DOHH2 (cell line): Measurements from ENCODE around the gene PAOX.

ENCODE experiments used
- H3F3A ChIP-seq: fragments of 200-600 bp; sonication (generic), shearing (Covaris generic); 2 replicates; pipeline ENCODE4 v1.6.0; 2016; ENCODE audit warnings: antibody characterized with exemption, mild to moderate bottlenecking; ENCODE audit not compliant: control insufficient read depth, insufficient read depth
- H3K27ac ChIP-seq: fragments of 200-600 bp; sonication (generic); 2 replicates; pipeline ENCODE4 v1.5.1; 2014; ENCODE audit warnings: low read depth, mild to moderate bottlenecking, low read length, moderate library complexity
- H3K27me3 ChIP-seq: fragments of 200-600 bp; sonication (generic); 2 replicates; pipeline ENCODE4 v1.6.1; 2014; ENCODE audit warnings: mild to moderate bottlenecking, low read length, mixed read lengths; ENCODE audit not compliant: control insufficient read depth
- H3K36me3 ChIP-seq: fragments of 200-600 bp; sonication (generic); 2 replicates; pipeline ENCODE4 v1.6.1; 2014; ENCODE audit warnings: mild to moderate bottlenecking, low read length, moderate library complexity, mixed read lengths; ENCODE audit not compliant: control insufficient read depth
- H3K4me1 ChIP-seq: fragments of 200-600 bp; sonication (generic); 2 replicates; pipeline ENCODE4 v1.6.1; 2014; ENCODE audit warnings: mild to moderate bottlenecking, low read length, mixed read lengths; ENCODE audit not compliant: control insufficient read depth
- H3K4me2 ChIP-seq: fragments of 200-600 bp; sonication (generic); 2 replicates; pipeline ENCODE4 v1.6.0; 2014; ENCODE audit warnings: mild to moderate bottlenecking, low read length, moderate library complexity
- H3K4me3 ChIP-seq: fragments of 200-600 bp; sonication (generic); 2 replicates; pipeline ENCODE4 v1.5.1; 2014; ENCODE audit warnings: mild to moderate bottlenecking, low read length, mixed read lengths
- H3K79me2 ChIP-seq: fragments of 200-600 bp; sonication (generic); 2 replicates; pipeline ENCODE4 v1.6.1; 2014; ENCODE audit warnings: mild to moderate bottlenecking, low read length, mixed read lengths; ENCODE audit not compliant: control insufficient read depth
- H3K9me2 ChIP-seq: fragments of 200-600 bp; sonication (generic); replicated peaks from 2 replicates; pipeline ENCODE4 v1.6.1; 2014; ENCODE audit warnings: mild to moderate bottlenecking, low read length, mixed read lengths; ENCODE audit not compliant: control insufficient read depth
- H3K9me3 ChIP-seq: fragments of 200-600 bp; sonication (generic); 2 replicates; pipeline ENCODE4 v1.6.1; 2014; ENCODE audit warnings: antibody characterized with exemption, low read length, mixed read lengths; ENCODE audit not compliant: control insufficient read depth, insufficient read depth
- H4K20me1 ChIP-seq: fragments of 200-600 bp; sonication (generic); 2 replicates; pipeline ENCODE4 v1.6.0; 2014; ENCODE audit warnings: low read depth, mild to moderate bottlenecking, antibody characterized with exemption, low read length, moderate library complexity; ENCODE audit not compliant: control insufficient read depth, insufficient read depth
- CTCF ChIP-seq: fragments of 200-600 bp; sonication (generic); IDR thresholded peaks from one replicate; pipeline ENCODE4 v1.5.1; 2014; ENCODE audit warnings: antibody characterized with exemption, mild to moderate bottlenecking, low read depth, low read length; ENCODE audit not compliant: poor library complexity, severe bottlenecking
- EZH2phosphoT487 ChIP-seq: fragments of 200-600 bp; sonication (generic); IDR thresholded peaks from 2 replicates; pipeline ENCODE4 v1.6.1; 2017; ENCODE audit warnings: borderline replicate concordance, mild to moderate bottlenecking, antibody characterized with exemption, low read length, moderate library complexity, mixed read lengths

The PAOX gene

GRCh38 chr10:133347710-133348517 is 31.1 kb upstream of the PAOX start:
- Histone ChIP-seq H3K9me3 (no peaks in the 10 kb centered on the region), H4K20me1 (no peaks in the 10 kb centered on the region), H3K27ac (no peak overlapping the region), H3F3A (no peaks in the 10 kb centered on the region), H3K4me1 (no peaks in the 10 kb centered on the region; the same call in 1 of the 2 replicates), H3K27me3 (no peaks in the 10 kb centered on the region), H3K36me3 (no peaks in the 10 kb centered on the region), H3K79me2 (no peaks in the 10 kb centered on the region), H3K9me2 (no peaks in the 10 kb centered on the region), H3K4me3 (no peak overlapping the region), H3K4me2 (no peak overlapping the region)
- TF ChIP-seq CTCF = no peak
- no peak for TF ChIP-seq EZH2phosphoT487

- H3K27me3 ChIP-seq = no peaks in the 10 kb centered on the region
- H3K36me3 ChIP-seq = no peaks in the 10 kb centered on the region
- no peaks in the 10 kb centered on the region; the same call in 1 of the 2 replicates for H3K4me1 ChIP-seq
- H3K9me3 ChIP-seq = no peaks in the 10 kb centered on the region
- no peak for TF ChIP-seq CTCF
- no peak for TF ChIP-seq EZH2phosphoT487
- H3K9me2 ChIP-seq = no peaks in the 10 kb centered on the region
- no peaks in the 10 kb centered on the region for H4K20me1 ChIP-seq
- no peaks in the 10 kb centered on the region for H3F3A ChIP-seq
- H3K27ac ChIP-seq = no peak overlapping the region
- H3K79me2 ChIP-seq = no peaks in the 10 kb centered on the region
- no peak overlapping the region for H3K4me2 ChIP-seq
- H3K4me3 ChIP-seq = no peak overlapping the region
Observed at GRCh38 chr10:133349160-133349568, 29.9 kb upstream of the PAOX start.

DNA sequence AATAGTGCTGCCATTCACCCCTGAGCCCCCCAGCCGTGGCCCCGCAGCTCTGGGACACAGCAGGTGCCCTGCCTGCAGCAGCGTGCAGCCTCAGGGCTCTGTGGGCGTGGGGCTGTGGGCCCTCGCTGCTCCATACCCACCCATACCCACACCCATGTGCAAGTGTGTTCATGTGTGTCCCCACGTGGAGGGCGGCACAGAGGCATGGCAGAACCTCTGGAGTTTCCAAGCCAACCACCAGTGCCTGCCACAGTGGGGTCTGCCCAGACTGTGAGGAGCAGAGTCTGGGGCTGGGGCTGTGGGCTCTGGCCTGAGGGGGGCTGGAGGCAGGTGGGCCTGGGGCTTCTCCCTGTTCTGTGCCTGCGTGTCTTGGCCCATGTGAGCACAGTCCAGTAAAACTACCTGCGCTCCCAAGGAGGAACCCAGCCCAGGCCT is 29.5 kb upstream of the PAOX start:
- Histone ChIP-seq H3K79me2 (no peaks in the 10 kb centered on the region), H3K27ac (no peak overlapping the region), H3F3A (no peaks in the 10 kb centered on the region), H3K4me2 (no peak overlapping the region), H3K36me3 (no peaks in the 10 kb centered on the region), H4K20me1 (no peaks in the 10 kb centered on the region), H3K9me2 (no peaks in the 10 kb centered on the region), H3K4me1 (no peaks in the 10 kb centered on the region; the same call in 1 of the 2 replicates), H3K9me3 (no peaks in the 10 kb centered on the region), H3K4me3 (no peak overlapping the region), H3K27me3 (no peaks in the 10 kb centered on the region)
- TF ChIP-seq EZH2phosphoT487 = no peak
- no peak for TF ChIP-seq CTCF
